Panc1 (cell line): ENCODE measurements around the gene USP9X.

Experiments
- CTCF ChIP-seq: fragments of 450-650 bp; IDR thresholded peaks from 2 replicates; pipeline ENCODE4 v1.5.1; 2017; ENCODE audit warnings: mild to moderate bottlenecking
- POLR2AphosphoS5 ChIP-seq: IDR thresholded peaks from 2 replicates; pipeline ENCODE4 v1.6.1; 2012; ENCODE audit warnings: mild to moderate bottlenecking, low read depth, low read length, moderate library complexity
- REST ChIP-seq, 2 experiments: IDR thresholded peaks; 2 replicates each; pipeline ENCODE4 v1.6.1; 2011 to 2012; ENCODE audit warnings: low read depth in 2 of 2, control low read depth in 1 of 2, low read length in 1 of 2, mild to moderate bottlenecking in 1 of 2, moderate library complexity in 1 of 2; ENCODE audit not compliant: insufficient read depth in 1 of 2
- TCF7L2 ChIP-seq: IDR thresholded peaks from 2 replicates; pipeline ENCODE4 v1.6.1; 2011; ENCODE audit warnings: mild to moderate bottlenecking, low read depth, low read length, inconsistent platforms

- TF ChIP-seq CTCF, result no peak
- no peak for TF ChIP-seq POLR2AphosphoS5
- TF ChIP-seq TCF7L2, result no peak
- no peak for TF ChIP-seq REST (IDR thresholded peaks at IDR 0.05; ENCODE audit: insufficient read depth in 1 of 2, low read depth in 2 of 2, low read length in 1 of 2)
Observed at GRCh38 chrX:41118156-41118555, 32.9 kb downstream of the USP9X start.
